Prostate gland (tissue), 2 donors: ENCODE measurements around the gene PWWP2B. TPM values are rescaled to one million over a fixed set of nuclear protein-coding genes. Genes with fewer than 3 reads are reported as not detected.

Experiments used
- DNase-seq: peaks from one replicate; pipeline ENCODE4 v3.0.0-alpha.2; 2019; ENCODE audit warnings: low spot score
- H3K27ac ChIP-seq, 2 donors: fragments of 200-600 bp; sonication (generic); 2 replicates each; pipeline ENCODE4 v1.5.1; 2017 to 2019
- H3K27me3 ChIP-seq: fragments of 200-600 bp; sonication (generic); replicated peaks from 2 replicates; pipeline ENCODE4 v1.5.1; 2019; ENCODE audit not compliant: insufficient read depth
- H3K36me3 ChIP-seq, 2 donors: fragments of 200-600 bp; sonication (generic); 1 replicate in 1 of 2; 2 replicates in 1 of 2; pipeline versions ENCODE4 v1.5.1 to v1.8.1; 2017 to 2019
- H3K4me1 ChIP-seq: fragments of 200-600 bp; sonication (generic); replicated peaks from 2 replicates; pipeline ENCODE4 v1.5.1; 2019
- H3K4me3 ChIP-seq, 2 donors: fragments of 200-600 bp; sonication (generic); 2 replicates each; pipeline ENCODE4 v1.5.1; 2017 to 2019
- H3K9me3 ChIP-seq: fragments of 200-600 bp; sonication (generic); 2 replicates; pipeline ENCODE4 v1.5.1; 2017
- CTCF ChIP-seq, 4 experiments: fragments of 200-600 bp in 2 of 4; fragments of 450-650 bp in 2 of 4; sonication (generic) in 2 of 4; IDR thresholded peaks; 1 replicate in 3 of 4; 2 replicates in 1 of 4; pipeline ENCODE4 v1.5.1; 2016 to 2019; ENCODE audit warnings: antibody characterized with exemption in 4 of 4, mild to moderate bottlenecking in 2 of 4, moderate library complexity in 2 of 4
- POLR2A ChIP-seq: fragments of 450-650 bp; IDR thresholded peaks from one replicate; pipeline ENCODE4 v1.6.1; 2016; ENCODE audit warnings: antibody characterized with exemption, mild to moderate bottlenecking
- POLR2AphosphoS5 ChIP-seq: sonication (generic); formaldehyde crosslinking; IDR thresholded peaks from one replicate; pipeline ENCODE4 v1.6.1; 2017; ENCODE audit warnings: antibody characterized with exemption
- WGBS: methylation state at CpG from one replicate; pipeline ENCODE4 v1.1.5; 2018; 5-methylcytosine and 5-hydroxymethylcytosine counted together
- intact Hi-C: fragments of 100-400 bp; cut with DNase I; formaldehyde crosslinking; loops from one replicate; pipeline ENCODE4 v1.14.2; 2022
- total RNA-seq, 2 donors: library from RNA; depleted of rRNA; stranded (reverse); fragments of >200 nt; gene quantifications; one replicate each; pipeline ENCODE4 v1.1.0, GENCODE V29; 2016

PWWP2B gene
- total RNA-seq, 2 donors from 2014 or later, result 27.5 to 36.6 TPM

- DNase-seq, result no peak
- intact Hi-C loops, result loop anchor here (2.0 to 5.0 kb wide), 2 partner anchors 116 to 175 kb away; no protein-coding TSS in a partner anchor
These were observed 64.8 kb downstream of the PWWP2B start for GRCh38 chr10:132461683-132462231.

GRCh38 chr10:132462463-132463332 is 65.7 kb downstream of the PWWP2B start:
- WGBS, result 95% methylated on average over 35 of the region's 35 CpGs
- Histone ChIP-seq H3K4me3 (no peak overlapping the region), H3K36me3 (no peaks in the 10 kb centered on the region), H3K9me3 (no peaks in the 10 kb centered on the region), H3K27me3 (no peaks in the 10 kb centered on the region), H3K27ac (no peak overlapping the region), H3K4me1 (peaks cover 5% of the 10 kb centered on the region)
- DNase-seq, result no peak
- intact Hi-C loops, result loop anchor here (5.0 kb wide), 1 partner anchor 115 kb away; no protein-coding TSS in a partner anchor
- TF ChIP-seq POLR2AphosphoS5 (no peak), POLR2A (no peak), CTCF (IDR thresholded peaks at IDR 0.05) (no peak)

More at GRCh38 chr10:132461683-132462231, 64.8 kb downstream of the PWWP2B start:
- Histone ChIP-seq H3K4me3 (no peak overlapping the region), H3K27ac (no peak overlapping the region), H3K27me3 (no peaks in the 10 kb centered on the region), H3K9me3 (no peaks in the 10 kb centered on the region), H3K36me3 (no peaks in the 10 kb centered on the region), H3K4me1 (peaks cover 5% of the 10 kb centered on the region)
- WGBS, result 85% methylated on average over 18 of the region's 19 CpGs
- TF ChIP-seq POLR2A (no peak), CTCF (IDR thresholded peaks at IDR 0.05) (no peak), POLR2AphosphoS5 (no peak)

GRCh38 chr10:132463333-132464255 is 66.6 kb downstream of the PWWP2B start:
- DNase-seq, result no peak
- intact Hi-C loops, result loop anchor here (1.0 to 5.0 kb wide), 5 partner anchors 17 to 171 kb away; partner anchors contain the start of gene INPP5A
- H3K9me3 ChIP-seq, result no peaks in the 10 kb centered on the region
- peaks cover 5% of the 10 kb centered on the region for H3K4me1 ChIP-seq
- H3K4me3 ChIP-seq, result no peak overlapping the region
- no peaks in the 10 kb centered on the region for H3K27me3 ChIP-seq
- no peaks in the 10 kb centered on the region for H3K36me3 ChIP-seq
- H3K27ac ChIP-seq, result peak overlapping the region; percentile 76 to 87
- TF ChIP-seq CTCF (IDR thresholded peaks at IDR 0.05) (peak in 2 of 4 experiments; percentile 6 to 26), POLR2A (no peak)
- WGBS, result 78% methylated on average over 27 of the region's 30 CpGs

GRCh38 chr10:132464256-132465192 is 67.5 kb downstream of the PWWP2B start:
- intact Hi-C loops, result loop anchor here (1.0 to 5.0 kb wide), 5 partner anchors 16 to 170 kb away; partner anchors contain the start of gene INPP5A
- TF ChIP-seq POLR2AphosphoS5 (peak; percentile 89), POLR2A (no peak)
- Histone ChIP-seq H3K9me3 (no peaks in the 10 kb centered on the region), H3K4me3 (no peak overlapping the region), H3K4me1 (peaks cover 5% of the 10 kb centered on the region), H3K27ac (peak overlapping the region; percentile 76 to 87), H3K36me3 (no peaks in the 10 kb centered on the region), H3K27me3 (no peaks in the 10 kb centered on the region)
- WGBS, result 31% methylated on average over 16 of the region's 22 CpGs
- DNase-seq, result peak; percentile 82
